H1 (cell line): ENCODE results near the gene SLC2A4RG. TPM values are rescaled to one million over a fixed set of nuclear protein-coding genes. Genes with fewer than 3 reads are reported as not detected.

ENCODE experiments used
- E2F6 ChIP-seq: IDR thresholded peaks from 2 replicates; pipeline ENCODE4 v1.6.1; 2012; ENCODE audit warnings: inconsistent platforms
- NRF1 ChIP-seq: IDR thresholded peaks from 2 replicates; pipeline ENCODE4 v1.6.1; 2011; ENCODE audit warnings: mild to moderate bottlenecking, low read depth, low read length, improper control_type of control experiment
- polyA plus RNA-seq, 7 experiments: library from polyadenylated mRNA; depleted of rRNA in 3 of 7; stranded (reverse) in 5 of 7; unstranded in 2 of 7; fragments of >200 nt in 5 of 7; fragments of 200-250 nt in 2 of 7; gene quantifications; 1 replicate in 5 of 7; 2 replicates in 1 of 7; 4 replicates in 1 of 7; pipeline versions ENCODE4 v1.2.1 to v1.2.3, GENCODE V29; 2011 to 2013; ENCODE audit warnings: missing spikeins in 2 of 7, mixed read lengths in 2 of 7
- total RNA-seq: library from RNA; stranded (reverse); fragmentation: NEBNext Ultra II Directional; extraction: Animal tissue kit (Norgen Biotek cat#: 25700); gene quantifications from 2 replicates; pipeline ENCODE4 v1.2.1, GENCODE V29; 2021

SLC2A4RG gene
- total and polyA plus RNA-seq, 2 of the 8 experiments (the other 6 are each of a cell fraction or from before 2014, with no cell fraction given) = 15.9 to 29.1 TPM

GRCh38 chr20:63748070-63748933 is 8.7 kb downstream of the SLC2A4RG start (continued):
- no peak for TF ChIP-seq E2F6
- TF ChIP-seq NRF1 = no peak
